HG02610 (cell line): Measurements from ENCODE around the gene RAB6C.
"Not testable (repeated sequence)": the region's sequence is repeated elsewhere in the genome, so short reads cannot be mapped to it uniquely, and the experiment has no call there.

Experiments used
- ATAC-seq: cut with Tn5 transposase; IDR thresholded peaks from one replicate; pipeline ENCODE4 v1.9.1; 2021; ENCODE audit warnings: mild to moderate bottlenecking, moderate library complexity; ENCODE audit not compliant: unreplicated experiment

The RAB6C gene

DNA sequence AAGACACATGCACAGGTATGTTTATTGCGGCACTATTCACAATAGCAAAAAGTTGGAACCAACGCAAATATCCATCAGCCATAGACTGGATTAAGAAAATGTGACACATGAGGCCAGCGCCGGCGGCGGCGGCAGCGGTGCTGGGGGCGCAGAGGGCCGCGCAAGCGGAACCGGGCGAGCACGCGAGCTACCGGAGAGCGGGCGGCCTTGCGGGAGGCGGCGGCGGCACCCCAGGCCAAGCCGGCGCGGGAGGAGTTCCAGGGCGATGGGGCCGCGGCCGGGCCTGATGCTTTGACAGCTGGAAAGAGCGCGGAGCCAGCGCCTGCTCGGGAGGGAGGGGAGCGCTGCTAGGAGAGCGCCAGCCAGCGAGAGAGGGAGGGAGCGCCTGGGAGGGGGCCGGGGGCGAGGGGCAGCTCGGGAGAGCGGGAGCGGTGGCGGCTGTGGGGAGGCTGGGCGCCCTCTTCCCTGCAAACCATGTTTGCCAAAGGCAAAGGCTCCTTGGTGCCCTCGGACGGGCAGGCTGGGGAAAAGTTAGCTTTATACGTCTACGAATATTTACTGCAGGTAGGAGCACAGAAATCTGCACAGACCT, 13.0 kb downstream of the RAB6C start:
- not testable (repeated sequence) for ATAC-seq

DNA sequence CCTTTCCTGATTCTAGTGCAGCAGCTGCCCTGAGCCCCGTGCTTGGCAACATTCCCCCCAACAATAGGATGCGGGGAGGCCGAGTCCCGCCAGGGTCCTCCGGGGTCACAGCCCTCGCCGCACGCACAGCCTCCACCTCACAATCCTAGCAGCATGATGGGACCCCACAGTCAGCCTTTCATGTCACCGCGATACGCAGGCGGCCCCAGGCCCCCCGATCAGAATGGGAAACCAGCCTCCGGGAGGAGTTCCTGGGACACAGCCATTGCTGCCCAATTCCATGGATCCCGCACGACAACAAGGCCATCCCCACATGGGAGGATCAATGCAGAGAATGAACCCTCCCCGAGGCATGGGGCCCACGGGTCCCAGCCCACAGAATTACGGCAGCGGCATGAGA, 13.7 kb downstream of the RAB6C start:
- ATAC-seq = not testable (repeated sequence)

DNA sequence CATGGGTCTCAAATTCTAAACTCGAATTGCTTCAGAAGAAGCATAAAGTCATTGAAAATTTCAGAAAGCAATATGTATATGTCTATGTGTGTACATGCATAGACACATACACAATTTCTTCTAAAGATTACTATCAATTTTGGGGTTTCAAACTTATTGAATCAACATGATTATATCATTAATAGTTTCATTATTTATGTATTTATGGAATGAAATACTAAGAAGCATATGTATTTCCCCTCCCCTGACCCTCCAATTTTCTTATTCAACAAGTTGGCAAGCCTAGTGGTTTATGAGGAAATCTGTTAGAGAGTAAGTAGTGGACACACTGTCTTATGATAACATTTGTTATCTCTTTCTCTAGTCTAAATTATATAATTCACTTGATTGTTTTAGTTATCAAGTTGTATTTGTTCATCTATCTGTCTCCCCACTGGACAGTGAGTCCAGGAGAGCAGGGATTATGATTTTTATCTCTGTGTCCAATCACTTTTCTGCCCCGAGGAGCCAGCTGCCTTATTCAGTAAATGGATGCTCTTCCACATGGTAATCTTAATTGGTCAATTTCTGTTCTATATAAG, 17.3 kb downstream of the RAB6C start:
- not testable (repeated sequence) for ATAC-seq

DNA sequence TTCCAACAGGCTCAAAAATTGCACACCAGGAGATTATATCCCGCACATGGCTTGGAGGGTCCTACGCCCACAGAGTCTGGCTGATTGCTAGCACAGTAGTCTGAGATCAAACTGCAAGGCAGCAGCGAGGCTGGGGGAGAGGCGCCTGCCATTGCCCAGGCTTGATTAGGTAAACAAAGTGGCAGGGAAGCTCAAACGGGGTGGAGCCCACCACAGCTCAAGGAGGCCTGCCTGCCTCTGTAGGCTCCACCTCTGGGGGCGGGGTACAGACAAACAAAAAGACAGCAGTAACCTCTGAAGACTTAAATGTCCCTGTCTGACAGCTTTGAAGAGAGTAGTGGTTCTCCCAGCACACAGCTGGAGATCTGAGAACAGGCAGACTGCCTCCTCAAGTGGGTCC, 19.3 kb downstream of the RAB6C start:
- not testable (repeated sequence) for ATAC-seq

DNA sequence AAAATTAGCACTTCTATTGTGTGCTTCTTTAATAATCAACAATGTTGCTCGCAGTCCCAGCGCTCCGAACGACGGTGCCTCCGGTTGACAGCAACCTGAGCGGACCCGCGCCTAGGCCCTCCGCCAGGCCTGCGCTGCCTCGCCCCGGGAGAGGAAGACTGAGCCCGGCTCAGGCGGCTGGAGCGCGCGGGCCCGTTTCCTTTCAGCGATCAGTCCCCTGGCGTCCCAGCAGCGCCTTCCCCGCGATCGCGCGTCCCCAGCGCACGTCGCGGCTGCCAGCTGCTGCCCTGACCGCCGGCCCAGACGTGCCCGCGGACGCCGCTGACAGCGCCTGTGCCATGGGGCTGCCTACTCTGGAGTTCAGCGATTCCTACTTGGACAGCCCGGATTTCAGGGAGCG, 26.4 kb downstream of the RAB6C start:
- ATAC-seq = not testable (repeated sequence)

DNA sequence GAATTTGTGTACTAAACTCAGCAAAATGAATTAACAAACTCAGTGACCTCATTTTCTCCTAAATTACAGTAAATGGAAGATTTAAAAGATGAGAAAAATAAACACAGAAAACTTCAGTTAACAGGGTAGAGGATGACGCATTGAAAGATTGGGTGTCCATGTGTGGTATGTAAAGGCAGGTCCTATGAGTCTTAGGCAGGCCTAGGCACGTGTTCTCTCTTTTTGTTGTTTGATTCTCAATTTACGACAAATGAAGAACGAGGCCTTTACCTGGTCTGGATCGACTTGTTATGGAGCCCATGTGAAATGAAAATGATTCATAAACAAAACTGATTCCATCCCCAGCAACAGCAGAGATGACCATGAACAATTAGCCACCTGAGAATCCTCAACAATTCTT, 37.2 kb downstream of the RAB6C start:
- ATAC-seq = not testable (repeated sequence)

DNA sequence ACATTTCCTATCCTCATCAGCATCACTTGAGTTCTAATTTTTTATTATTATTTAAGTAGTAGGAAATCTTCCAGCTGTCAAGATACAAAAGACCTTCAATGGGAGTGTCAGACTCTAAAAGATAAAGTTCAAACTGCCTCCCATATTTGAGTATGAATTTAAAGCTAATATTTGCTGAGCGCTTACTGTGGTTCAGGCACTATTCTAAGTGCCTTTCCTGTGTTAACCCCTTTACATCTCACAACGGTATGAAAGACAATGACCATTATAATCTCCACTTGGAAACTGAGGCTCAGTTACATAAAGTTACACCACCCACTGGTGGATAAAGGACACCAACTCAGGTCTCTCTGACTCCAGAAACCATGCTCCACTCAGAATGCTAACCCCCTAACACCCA, 39.9 kb downstream of the RAB6C start:
- ATAC-seq = no peak

DNA sequence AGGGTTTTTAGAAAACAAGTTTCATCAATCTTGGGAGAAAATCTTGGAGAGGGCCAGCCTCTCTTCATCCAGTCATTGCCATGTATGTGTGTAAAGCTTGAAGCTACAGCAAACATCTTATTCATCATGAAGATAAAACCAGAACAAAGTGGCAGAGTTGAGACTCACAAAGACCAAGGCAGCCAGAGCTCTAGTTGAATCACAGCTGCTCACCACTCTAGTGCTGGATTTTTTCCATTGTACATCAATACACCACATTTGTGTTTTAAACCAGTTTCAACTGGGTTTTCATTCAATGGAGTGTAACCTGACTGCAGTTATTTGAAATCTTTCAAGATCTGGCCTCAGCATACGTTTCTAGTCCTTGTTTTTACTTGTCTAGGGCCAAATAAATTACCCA, 40.6 kb downstream of the RAB6C start:
- ATAC-seq = not testable (repeated sequence)

DNA sequence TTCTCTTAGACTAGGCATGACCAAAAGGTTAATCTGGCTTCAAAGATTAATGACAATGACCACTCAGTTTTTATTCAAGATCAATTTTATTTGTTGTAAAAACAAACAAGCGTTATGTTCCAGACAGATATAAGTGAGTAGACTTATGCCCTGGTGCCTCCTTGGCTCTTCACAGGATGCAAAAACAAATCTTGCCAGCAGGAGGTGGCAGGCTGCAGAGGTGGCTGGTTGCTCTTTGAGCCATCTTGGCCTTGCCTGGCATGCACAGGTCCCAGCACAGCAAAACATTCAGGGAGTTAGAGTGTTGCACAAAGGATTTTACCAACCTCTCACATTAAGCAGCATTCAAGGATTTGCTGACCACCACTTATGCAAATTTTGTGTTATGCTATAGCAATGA, 46.5 kb downstream of the RAB6C start:
- not testable (repeated sequence) for ATAC-seq
